Suprapubic skin (tissue), 4 donors: ENCODE data around the gene TCP11. TPM values are rescaled to one million over a fixed set of nuclear protein-coding genes. Genes with fewer than 3 reads are reported as not detected.

Experiments used
- DNase-seq, 2 donors: peaks; one replicate each; pipeline ENCODE4 v3.0.0-alpha.2; 2019; ENCODE audit warnings: low spot score in 2 of 2
- H3K27ac ChIP-seq: fragments of 200-600 bp; sonication (generic); one replicate; pipeline ENCODE4 v1.5.1; 2019
- H3K27me3 ChIP-seq: fragments of 200-600 bp; sonication (generic); one replicate; pipeline ENCODE4 v1.5.1; 2019
- H3K36me3 ChIP-seq: fragments of 200-600 bp; sonication (generic); one replicate; pipeline ENCODE4 v1.5.1; 2019
- H3K4me1 ChIP-seq: fragments of 200-600 bp; sonication (generic); one replicate; pipeline ENCODE4 v1.5.1; 2019
- H3K4me3 ChIP-seq: fragments of 200-600 bp; sonication (generic); one replicate; pipeline ENCODE4 v1.5.1; 2019; ENCODE audit warnings: mild to moderate bottlenecking
- H3K9me3 ChIP-seq: fragments of 200-600 bp; sonication (generic); one replicate; pipeline ENCODE4 v1.5.1; 2019
- EP300 ChIP-seq: sonication (generic); formaldehyde crosslinking; IDR thresholded peaks from one replicate; pipeline ENCODE4 v1.6.1; 2017; ENCODE audit warnings: antibody characterized with exemption
- POLR2A ChIP-seq, 2 donors: fragments of 450-650 bp; IDR thresholded peaks; one replicate each; pipeline ENCODE4 v1.6.1; 2017; ENCODE audit warnings: antibody characterized with exemption in 2 of 2, mild to moderate bottlenecking in 2 of 2, moderate library complexity in 2 of 2
- POLR2AphosphoS5 ChIP-seq, 3 donors: sonication (generic); formaldehyde crosslinking; IDR thresholded peaks; one replicate each; pipeline ENCODE4 v1.6.1; 2017; ENCODE audit warnings: antibody characterized with exemption in 3 of 3
- WGBS: methylation state at CpG from one replicate; pipeline ENCODE4 v1.1.5; 2018; 5-methylcytosine and 5-hydroxymethylcytosine counted together
- total RNA-seq, 4 donors: library from RNA; depleted of rRNA; stranded (reverse); fragments of >200 nt; gene quantifications; one replicate each; pipeline ENCODE4 v1.1.0, GENCODE V29; 2016
- TF ChIP-seq, protein P1 (sequence below), 2 donors: fragments of 200-600 bp in 1 of 2; fragments of 450-650 bp in 1 of 2; sonication (generic) in 1 of 2; IDR thresholded peaks; one replicate each; pipeline ENCODE4 v1.5.1; 2016 to 2019; ENCODE audit warnings: antibody characterized with exemption in 2 of 2, mild to moderate bottlenecking in 1 of 2, moderate library complexity in 1 of 2

Gene TCP11
- total RNA-seq, 4 donors from 2014 or later: 4.2 TPM; not detected in 3

DNA sequence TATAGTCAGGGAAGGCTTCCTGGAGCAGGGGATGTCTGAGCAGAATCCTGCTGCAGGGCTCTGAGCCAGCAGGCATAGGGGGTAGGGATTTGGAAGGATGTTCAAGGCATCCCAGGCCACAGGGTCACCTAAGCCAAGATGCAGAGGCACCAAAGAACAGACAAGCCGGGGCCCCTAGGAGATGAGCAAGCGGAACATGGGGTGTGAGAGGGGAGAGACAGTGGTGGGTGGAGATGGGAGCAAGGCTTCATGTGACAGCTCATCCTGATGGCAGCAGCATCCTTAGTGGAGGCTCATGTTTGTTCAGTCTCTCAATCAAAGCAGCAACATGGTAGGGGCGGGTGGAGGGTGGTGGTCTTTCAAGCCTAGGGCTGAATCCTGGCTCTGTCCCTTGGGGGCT is 29.8 kb upstream of the TCP11 start:
- TF ChIP-seq POLR2AphosphoS5 (IDR thresholded peaks at IDR 0.05) (no peak), EP300 (no peak), POLR2A (IDR thresholded peaks at IDR 0.05) (no peak)
- TF ChIP-seq, protein P1, sequence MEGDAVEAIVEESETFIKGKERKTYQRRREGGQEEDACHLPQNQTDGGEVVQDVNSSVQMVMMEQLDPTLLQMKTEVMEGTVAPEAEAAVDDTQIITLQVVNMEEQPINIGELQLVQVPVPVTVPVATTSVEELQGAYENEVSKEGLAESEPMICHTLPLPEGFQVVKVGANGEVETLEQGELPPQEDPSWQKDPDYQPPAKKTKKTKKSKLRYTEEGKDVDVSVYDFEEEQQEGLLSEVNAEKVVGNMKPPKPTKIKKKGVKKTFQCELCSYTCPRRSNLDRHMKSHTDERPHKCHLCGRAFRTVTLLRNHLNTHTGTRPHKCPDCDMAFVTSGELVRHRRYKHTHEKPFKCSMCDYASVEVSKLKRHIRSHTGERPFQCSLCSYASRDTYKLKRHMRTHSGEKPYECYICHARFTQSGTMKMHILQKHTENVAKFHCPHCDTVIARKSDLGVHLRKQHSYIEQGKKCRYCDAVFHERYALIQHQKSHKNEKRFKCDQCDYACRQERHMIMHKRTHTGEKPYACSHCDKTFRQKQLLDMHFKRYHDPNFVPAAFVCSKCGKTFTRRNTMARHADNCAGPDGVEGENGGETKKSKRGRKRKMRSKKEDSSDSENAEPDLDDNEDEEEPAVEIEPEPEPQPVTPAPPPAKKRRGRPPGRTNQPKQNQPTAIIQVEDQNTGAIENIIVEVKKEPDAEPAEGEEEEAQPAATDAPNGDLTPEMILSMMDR (IDR thresholded peaks at IDR 0.05): no peak
- H3K9me3 ChIP-seq: no peaks in the 10 kb centered on the region
- WGBS: 93% methylated on average over 3 of the region's 3 CpGs

DNA sequence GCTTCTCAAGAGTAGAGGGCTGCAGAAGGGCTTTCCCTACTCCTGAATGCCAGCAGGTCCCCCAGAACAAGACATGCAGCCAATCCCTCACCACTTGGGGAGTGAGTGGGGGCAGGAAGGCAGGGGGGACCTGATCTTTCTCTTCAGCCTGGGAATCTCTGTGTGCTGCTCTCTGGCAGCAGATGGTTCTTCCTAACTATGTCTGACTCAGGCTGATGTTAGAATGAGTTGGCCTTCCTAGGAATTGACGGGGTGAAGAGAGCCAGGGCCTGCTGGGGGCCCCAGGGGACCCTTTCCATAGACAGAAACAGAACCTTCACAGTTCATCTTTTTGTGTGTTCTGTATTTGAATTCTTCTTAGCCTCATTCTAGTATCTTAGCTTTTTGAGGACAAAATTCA is 29.0 kb upstream of the TCP11 start:
- no peaks in the 10 kb centered on the region for H3K9me3 ChIP-seq
- H3K36me3 ChIP-seq: no peaks in the 10 kb centered on the region
- DNase-seq: peak in 1 of 2 donors; percentile 31
- TF ChIP-seq, protein P1 (IDR thresholded peaks at IDR 0.05): no peak
- TF ChIP-seq EP300 (no peak), POLR2AphosphoS5 (IDR thresholded peaks at IDR 0.05) (no peak)
- H3K27me3 ChIP-seq: peaks cover 5% of the 10 kb centered on the region
- 83% methylated on average over 1 of the region's 1 CpG for WGBS
- H3K4me3 ChIP-seq: no peak overlapping the region
- peaks cover 15% of the 10 kb centered on the region for H3K4me1 ChIP-seq
- no peak overlapping the region for H3K27ac ChIP-seq

More for the DNA sequence above, 29.8 kb upstream of the TCP11 start:
- Histone ChIP-seq H3K36me3 (no peaks in the 10 kb centered on the region), H3K4me3 (no peak overlapping the region), H3K27ac (no peak overlapping the region), H3K27me3 (peaks cover 5% of the 10 kb centered on the region), H3K4me1 (peaks cover 8% of the 10 kb centered on the region)
- DNase-seq: peak in 1 of 2 donors; percentile 38

DNA sequence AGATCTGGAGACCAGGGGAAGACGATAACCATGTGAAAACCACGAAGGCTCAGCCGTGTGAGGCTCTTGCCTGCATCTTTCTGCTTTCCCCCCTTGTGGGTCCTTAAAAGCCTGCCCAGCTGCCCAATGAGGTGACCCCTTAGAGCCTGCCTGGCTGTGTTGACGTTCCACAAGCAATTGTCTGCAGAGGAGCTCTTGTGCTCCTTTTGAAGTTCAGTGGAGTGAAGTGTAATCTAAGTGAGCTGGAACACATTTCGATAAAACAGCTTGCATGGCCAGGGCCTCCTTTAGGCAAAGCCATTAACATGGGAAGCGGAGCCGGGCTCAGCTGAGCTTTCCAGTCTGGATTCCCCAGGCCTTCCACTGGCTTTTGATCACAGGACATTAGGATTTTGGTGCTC is 27.3 kb upstream of the TCP11 start:
- 77% methylated on average over 7 of the region's 7 CpGs for WGBS
- Histone ChIP-seq H3K4me3 (no peak overlapping the region), H3K27me3 (peaks cover 5% of the 10 kb centered on the region), H3K27ac (no peak overlapping the region), H3K9me3 (no peaks in the 10 kb centered on the region), H3K4me1 (peaks cover 15% of the 10 kb centered on the region), H3K36me3 (no peaks in the 10 kb centered on the region)
- peak in 1 of 2 donors; percentile 65 for DNase-seq
- TF ChIP-seq POLR2AphosphoS5 (IDR thresholded peaks at IDR 0.05): no peak

DNA sequence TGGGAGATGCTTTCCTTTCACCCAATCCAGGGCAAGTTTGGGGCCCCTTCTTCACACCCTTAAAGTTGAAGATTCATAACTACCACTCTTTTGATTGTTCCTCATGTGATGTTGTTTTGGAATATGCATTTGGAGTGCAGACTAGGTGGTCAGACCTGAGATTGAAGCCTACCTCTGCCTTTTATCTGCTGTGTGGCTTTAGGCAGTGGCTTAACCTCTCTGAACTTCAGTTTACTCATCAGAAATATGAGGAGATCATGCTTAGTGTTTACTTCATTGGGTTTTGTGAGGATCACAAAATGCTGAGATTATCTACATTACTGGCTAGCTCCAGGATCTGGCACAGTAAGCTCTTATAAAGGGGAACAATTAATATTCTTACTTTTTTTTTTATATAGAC is 26.4 kb upstream of the TCP11 start:
- Histone ChIP-seq H3K36me3 (no peaks in the 10 kb centered on the region), H3K4me3 (no peak overlapping the region), H3K4me1 (peaks cover 15% of the 10 kb centered on the region), H3K27me3 (peaks cover 8% of the 10 kb centered on the region), H3K27ac (no peak overlapping the region), H3K9me3 (no peaks in the 10 kb centered on the region)
- DNase-seq: no peak
- TF ChIP-seq EP300 (no peak), POLR2A (IDR thresholded peaks at IDR 0.05) (no peak), POLR2AphosphoS5 (IDR thresholded peaks at IDR 0.05) (no peak)
- TF ChIP-seq, protein P1 (IDR thresholded peaks at IDR 0.05): no peak

DNA sequence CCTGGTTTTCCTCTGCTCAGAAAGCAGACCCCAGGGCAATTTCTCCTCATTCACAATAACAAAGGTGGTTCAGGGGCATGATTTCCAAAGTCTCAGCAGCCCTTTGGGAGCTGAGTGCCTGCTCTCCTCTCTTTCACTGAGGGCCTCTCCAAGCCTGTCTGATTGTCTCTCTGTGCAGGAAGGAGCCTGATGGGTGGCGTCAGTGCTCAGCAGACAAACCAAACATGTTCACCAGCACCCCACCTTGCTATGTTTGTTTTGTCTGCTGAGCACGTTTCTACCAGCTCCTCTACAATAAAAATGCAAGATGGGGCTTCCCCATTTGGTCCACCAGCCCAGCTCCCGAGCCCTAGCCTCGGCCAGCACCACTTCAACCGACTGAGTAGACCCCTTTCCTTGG is 25.4 kb upstream of the TCP11 start:
- peaks cover 8% of the 10 kb centered on the region for H3K27me3 ChIP-seq

More for the DNA sequence above, 25.4 kb upstream of the TCP11 start:
- no peak for TF ChIP-seq POLR2AphosphoS5 (IDR thresholded peaks at IDR 0.05)
- TF ChIP-seq POLR2A (IDR thresholded peaks at IDR 0.05): no peak
- no peak for TF ChIP-seq EP300
- TF ChIP-seq, protein P1 (IDR thresholded peaks at IDR 0.05): no peak
- Histone ChIP-seq H3K9me3 (no peaks in the 10 kb centered on the region), H3K4me1 (peaks cover 15% of the 10 kb centered on the region), H3K4me3 (no peak overlapping the region), H3K27ac (no peak overlapping the region), H3K36me3 (no peaks in the 10 kb centered on the region)
- whole genome bisulfite sequencing: 81% methylated on average over 5 of the region's 5 CpGs
- no peak for DNase-seq
